ENCODE measurements around the gene NANS. TPM values are rescaled to one million over a fixed set of nuclear protein-coding genes. Genes with fewer than 3 reads are reported as not detected.

Gene NANS
- total RNA-seq, 1 donor from 2014 or later, result 73.6 TPM

- H3K4me3 ChIP-seq (ENCODE audit: low read depth, low read length), result no peak overlapping the region
- H3K27me3 ChIP-seq (ENCODE audit: control insufficient read depth, insufficient read depth, low read length), result no peaks in the 10 kb centered on the region
- no peak for DNase-seq (ENCODE audit: low read depth)
- H3K36me3 ChIP-seq (ENCODE audit: control insufficient read depth, insufficient read depth, low read length), result no peaks in the 10 kb centered on the region
- no peak for TF ChIP-seq CTCF (IDR thresholded peaks at IDR 0.05; ENCODE audit: insufficient read depth, low read length, poor library complexity, severe bottlenecking)
These were observed 24.6 kb upstream of the NANS start for GRCh38 chr9:98031935-98032334.

- Histone ChIP-seq H3K4me3 (ENCODE audit: low read depth, low read length) (no peak overlapping the region), H3K27me3 (ENCODE audit: control insufficient read depth, insufficient read depth, low read length) (no peaks in the 10 kb centered on the region), H3K36me3 (ENCODE audit: control insufficient read depth, insufficient read depth, low read length) (no peaks in the 10 kb centered on the region)
- peak; percentile 66 for TF ChIP-seq CTCF (IDR thresholded peaks at IDR 0.05; ENCODE audit: insufficient read depth, low read length, poor library complexity, severe bottlenecking)
- no peak for DNase-seq (ENCODE audit: low read depth)
These were observed 21.7 kb upstream of the NANS start for GRCh38 chr9:98034593-98035546.

- DNase-seq (ENCODE audit: low read depth), result no peak
- Histone ChIP-seq H3K36me3 (ENCODE audit: control insufficient read depth, insufficient read depth, low read length) (no peaks in the 10 kb centered on the region), H3K4me3 (ENCODE audit: low read depth, low read length) (no peak overlapping the region), H3K27me3 (ENCODE audit: control insufficient read depth, insufficient read depth, low read length) (no peaks in the 10 kb centered on the region)
- no peak for TF ChIP-seq CTCF (IDR thresholded peaks at IDR 0.05; ENCODE audit: insufficient read depth, low read length, poor library complexity, severe bottlenecking)
These were observed 19.2 kb upstream of the NANS start for GRCh38 chr9:98037357-98037756.

GRCh38 chr9:98038958-98039357, 17.6 kb upstream of the NANS start:
- no peaks in the 10 kb centered on the region for H3K36me3 ChIP-seq (ENCODE audit: control insufficient read depth, insufficient read depth, low read length)
- no peaks in the 10 kb centered on the region for H3K27me3 ChIP-seq (ENCODE audit: control insufficient read depth, insufficient read depth, low read length)
- no peak overlapping the region for H3K4me3 ChIP-seq (ENCODE audit: low read depth, low read length)
- TF ChIP-seq CTCF (IDR thresholded peaks at IDR 0.05; ENCODE audit: insufficient read depth, low read length, poor library complexity, severe bottlenecking), result no peak
- no peak for DNase-seq (ENCODE audit: low read depth)

GRCh38 chr9:98039607-98040017, 16.9 kb upstream of the NANS start:
- no peak for TF ChIP-seq CTCF (IDR thresholded peaks at IDR 0.05; ENCODE audit: insufficient read depth, low read length, poor library complexity, severe bottlenecking)
- Histone ChIP-seq H3K36me3 (ENCODE audit: control insufficient read depth, insufficient read depth, low read length) (no peaks in the 10 kb centered on the region), H3K27me3 (ENCODE audit: control insufficient read depth, insufficient read depth, low read length) (no peaks in the 10 kb centered on the region), H3K4me3 (ENCODE audit: low read depth, low read length) (no peak overlapping the region)
- no peak for DNase-seq (ENCODE audit: low read depth)
